Trophoblast cell (in vitro differentiated cells and primary cell): ENCODE data around the gene TPST1.
A peak's percentile ranks its signal among the peaks of the same experiment; 100 is the strongest.

Experiments used
- DNase-seq, 2 donors: peaks; one replicate each; pipeline ENCODE4 v3.0.0-alpha.2; 2016
- H2AFZ ChIP-seq: 2 replicates; pipeline ENCODE4 v1.6.1; 2013; ENCODE audit warnings: low read length, moderate library complexity, mild to moderate bottlenecking; ENCODE audit not compliant: insufficient read depth, poor library complexity
- H2AK5ac ChIP-seq: 2 replicates; pipeline ENCODE4 v1.6.1; 2013; ENCODE audit warnings: mild to moderate bottlenecking, low read length
- H2BK120ac ChIP-seq: 2 replicates; pipeline ENCODE4 v1.6.1; 2013; ENCODE audit warnings: low read length, mild to moderate bottlenecking, moderate library complexity; ENCODE audit not compliant: insufficient read depth, poor library complexity
- H2BK12ac ChIP-seq: 2 replicates; pipeline ENCODE4 v1.6.1; 2013; ENCODE audit warnings: mild to moderate bottlenecking, low read length, moderate library complexity
- H2BK5ac ChIP-seq: 2 replicates; pipeline ENCODE4 v1.6.1; 2013; ENCODE audit warnings: low read length, low read depth, moderate library complexity, mild to moderate bottlenecking; ENCODE audit not compliant: poor library complexity
- H3K14ac ChIP-seq: 2 replicates; pipeline ENCODE4 v1.6.1; 2013; ENCODE audit warnings: mild to moderate bottlenecking, low read length
- H3K18ac ChIP-seq: 2 replicates; pipeline ENCODE4 v1.6.1; 2013; ENCODE audit warnings: mild to moderate bottlenecking, low read length
- H3K23ac ChIP-seq: 2 replicates; pipeline ENCODE4 v1.6.1; 2013; ENCODE audit warnings: low read length
- H3K27ac ChIP-seq: 2 replicates; pipeline ENCODE4 v1.5.1; 2013; ENCODE audit warnings: low read depth, mild to moderate bottlenecking, inconsistent platforms, low read length, moderate library complexity
- H3K27me3 ChIP-seq: 2 replicates; pipeline ENCODE4 v1.6.1; 2013; ENCODE audit warnings: inconsistent platforms, mild to moderate bottlenecking, low read length, moderate library complexity; ENCODE audit not compliant: insufficient read depth
- H3K36me3 ChIP-seq, 2 experiments: 1 replicate in 1 of 2; 2 replicates in 1 of 2; pipeline ENCODE4 v1.6.1; 2013; ENCODE audit warnings: low read length in 2 of 2, mild to moderate bottlenecking in 2 of 2, moderate library complexity in 1 of 2; ENCODE audit not compliant: insufficient read depth in 2 of 2, control insufficient read depth in 1 of 2
- H3K4ac ChIP-seq: 2 replicates; pipeline ENCODE4 v1.6.1; 2013; ENCODE audit warnings: low read depth, mild to moderate bottlenecking, low read length, moderate library complexity
- H3K4me1 ChIP-seq, 2 experiments: 1 replicate in 1 of 2; 2 replicates in 1 of 2; pipeline ENCODE4 v1.6.1; 2013; ENCODE audit warnings: low read length in 2 of 2, mild to moderate bottlenecking in 2 of 2, moderate library complexity in 1 of 2; ENCODE audit not compliant: insufficient read depth in 2 of 2, control insufficient read depth in 1 of 2
- H3K4me2 ChIP-seq: 2 replicates; pipeline ENCODE4 v1.6.1; 2013; ENCODE audit warnings: inconsistent platforms, mild to moderate bottlenecking, low read length, moderate library complexity
- H3K4me3 ChIP-seq: 2 replicates; pipeline ENCODE4 v1.5.1; 2013; ENCODE audit warnings: mild to moderate bottlenecking, low read depth, low read length, inconsistent platforms
- H3K79me1 ChIP-seq: one replicate; pipeline ENCODE4 v1.6.1; 2013; ENCODE audit warnings: low read length
- H3K79me2 ChIP-seq: 2 replicates; pipeline ENCODE4 v1.6.1; 2013; ENCODE audit warnings: low read length, mild to moderate bottlenecking; ENCODE audit not compliant: control insufficient read depth, insufficient read depth, poor library complexity
- H3K9ac ChIP-seq: 2 replicates; pipeline ENCODE4 v1.6.1; 2013; ENCODE audit warnings: mild to moderate bottlenecking, low read length
- H3K9me3 ChIP-seq: 2 replicates; pipeline ENCODE4 v1.6.1; 2013; ENCODE audit warnings: low read depth, mild to moderate bottlenecking, control low read depth, inconsistent platforms, low read length; ENCODE audit not compliant: insufficient read depth
- H4K12ac ChIP-seq: 2 replicates; pipeline ENCODE4 v1.6.1; 2013; ENCODE audit warnings: low read depth, mild to moderate bottlenecking, low read length, moderate library complexity
- H4K8ac ChIP-seq: 2 replicates; pipeline ENCODE4 v1.6.1; 2013; ENCODE audit warnings: low read depth, mild to moderate bottlenecking, low read length, moderate library complexity
- H4K91ac ChIP-seq: one replicate; pipeline ENCODE4 v1.6.1; 2013; ENCODE audit warnings: low read depth, mild to moderate bottlenecking, low read length, moderate library complexity
- WGBS: extraction: QIAGEN DNeasy Blood & Tissue Kit; methylation state at CpG from one replicate; pipeline ENCODE4 v1.1.7; 2013; ENCODE audit warnings: missing lambda C conversion rate; ENCODE audit not compliant: insufficient read length, insufficient coverage; ENCODE audit errors: extremely low coverage; 5-methylcytosine and 5-hydroxymethylcytosine counted together

The TPST1 gene

DNA sequence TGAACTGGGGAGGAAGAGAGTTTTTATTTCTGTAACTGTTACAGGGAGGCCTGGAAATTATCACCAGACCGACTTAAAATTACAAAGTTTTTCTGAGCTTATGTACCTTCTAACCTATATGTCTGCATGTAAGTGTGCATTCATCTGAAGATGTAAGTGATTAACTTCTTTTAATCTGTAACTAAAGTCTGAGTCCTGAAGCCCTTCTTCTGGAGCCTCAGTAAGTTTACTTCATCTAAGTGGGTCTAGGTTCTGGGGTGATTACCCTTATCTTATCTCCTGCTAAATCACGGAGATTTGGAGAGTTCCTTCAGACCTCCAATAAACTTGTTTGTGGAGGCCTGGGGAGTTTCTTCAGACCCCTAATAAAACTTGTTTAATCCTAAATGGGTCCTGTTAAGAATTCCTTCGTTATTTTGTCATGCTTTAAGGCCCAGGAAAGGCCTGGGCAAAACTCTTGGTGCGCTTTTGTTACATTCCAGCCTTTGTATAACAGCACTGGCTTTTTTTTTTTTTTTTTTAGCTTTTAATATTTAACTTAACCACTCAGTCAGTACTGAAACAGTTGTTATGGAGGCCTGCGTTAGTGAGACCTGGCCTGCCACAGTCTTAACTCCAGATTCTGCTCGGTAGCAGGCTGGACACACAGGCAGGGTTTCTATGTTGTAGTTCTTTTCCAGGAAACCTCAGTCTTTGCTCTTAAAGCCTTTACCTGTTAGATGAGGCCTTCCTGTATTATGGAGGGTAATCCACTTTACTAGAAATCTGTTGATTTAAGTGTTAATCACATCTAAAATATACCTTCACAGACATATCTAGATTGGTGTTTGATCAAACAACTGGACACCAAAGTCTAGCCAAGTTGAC is 33.0 kb downstream of the TPST1 start:
- H3K9ac ChIP-seq, result no peak overlapping the region
- H3K4me1 ChIP-seq, result peaks cover 10 to 13% of the 10 kb centered on the region in 2 experiments
- H2AK5ac ChIP-seq, result no peak overlapping the region
- H3K27me3 ChIP-seq, result no peaks in the 10 kb centered on the region
- no peak overlapping the region for H2BK5ac ChIP-seq
- H3K9me3 ChIP-seq, result no peaks in the 10 kb centered on the region
- H3K4me2 ChIP-seq, result no peak overlapping the region
- no peak overlapping the region for H3K14ac ChIP-seq
- no peak overlapping the region for H4K12ac ChIP-seq
- WGBS, result no CpG with 5 or more reads among the region's 6 CpGs
- H3K79me2 ChIP-seq, result no peaks in the 10 kb centered on the region
- no peak overlapping the region for H3K23ac ChIP-seq
- no peak overlapping the region for H4K8ac ChIP-seq
- H3K79me1 ChIP-seq, result peaks cover 1% of the 10 kb centered on the region
- H2BK12ac ChIP-seq, result no peak overlapping the region
- no peak overlapping the region for H3K4ac ChIP-seq
- H3K4me3 ChIP-seq, result no peak overlapping the region
- H3K36me3 ChIP-seq, result peaks cover 4% of the 10 kb centered on the region in 2 experiments
- DNase-seq, result no peak
- peak overlapping the region; percentile 81 for H3K27ac ChIP-seq
- H3K18ac ChIP-seq, result no peak overlapping the region
- H4K91ac ChIP-seq, result peak overlapping the region; percentile 51
- H2AFZ ChIP-seq, result no peak overlapping the region
- H2BK120ac ChIP-seq, result no peak overlapping the region

DNA sequence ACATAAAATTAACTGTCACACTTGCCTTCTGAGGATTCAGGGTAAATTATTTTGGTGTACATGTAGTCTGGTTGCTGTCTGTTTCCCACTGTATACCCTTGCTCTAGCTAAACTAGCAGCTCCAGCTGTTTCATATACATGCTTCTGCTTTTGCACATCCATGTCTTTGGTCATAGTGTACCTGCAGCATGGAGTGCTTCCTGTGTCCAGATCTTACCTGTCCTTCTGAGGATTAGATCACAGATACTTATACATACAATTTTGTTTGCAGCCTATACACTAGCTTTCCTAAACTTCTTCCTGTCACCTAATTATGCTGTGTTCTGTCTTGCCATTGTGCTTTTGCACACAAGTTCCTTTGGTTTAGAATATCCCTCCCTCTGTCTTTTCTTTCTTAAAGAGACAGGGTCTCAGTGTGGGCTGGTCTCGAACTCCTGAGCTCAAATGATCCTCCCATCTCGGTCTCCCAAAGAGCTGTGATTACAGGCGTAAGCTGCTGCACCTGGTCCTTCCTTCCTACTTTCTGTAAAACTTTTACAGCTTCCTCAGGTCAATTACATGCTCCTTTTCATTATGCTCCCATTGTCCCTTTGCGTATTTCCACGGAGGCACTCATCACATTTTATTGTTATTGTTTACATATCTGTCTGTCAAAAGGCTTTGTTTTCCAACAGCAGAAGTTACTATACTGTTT is 33.8 kb downstream of the TPST1 start:
- no peak overlapping the region for H3K18ac ChIP-seq
- no peak overlapping the region for H3K4ac ChIP-seq
- peaks cover 6 to 10% of the 10 kb centered on the region in 2 experiments for H3K4me1 ChIP-seq
- no peak overlapping the region for H4K8ac ChIP-seq
- no peak overlapping the region for H2BK12ac ChIP-seq
- H3K79me1 ChIP-seq, result peaks cover 1% of the 10 kb centered on the region
- peak overlapping the region; percentile 58 for H3K27ac ChIP-seq
- no peak overlapping the region for H3K14ac ChIP-seq
- no peaks in the 10 kb centered on the region for H3K27me3 ChIP-seq
- H3K9ac ChIP-seq, result no peak overlapping the region
- H3K4me2 ChIP-seq, result no peak overlapping the region
- no peak overlapping the region for H4K12ac ChIP-seq
- no peak for DNase-seq
- no peaks in the 10 kb centered on the region for H3K9me3 ChIP-seq
- no peak overlapping the region for H4K91ac ChIP-seq
- H3K23ac ChIP-seq, result no peak overlapping the region
- H3K79me2 ChIP-seq, result no peaks in the 10 kb centered on the region
- no peak overlapping the region for H2BK120ac ChIP-seq
- no peak overlapping the region for H2AK5ac ChIP-seq
- WGBS, result no CpG with 5 or more reads among the region's 5 CpGs
- peaks cover 4% of the 10 kb centered on the region in 2 experiments for H3K36me3 ChIP-seq
- no peak overlapping the region for H2AFZ ChIP-seq
- H3K4me3 ChIP-seq, result no peak overlapping the region
- no peak overlapping the region for H2BK5ac ChIP-seq

DNA sequence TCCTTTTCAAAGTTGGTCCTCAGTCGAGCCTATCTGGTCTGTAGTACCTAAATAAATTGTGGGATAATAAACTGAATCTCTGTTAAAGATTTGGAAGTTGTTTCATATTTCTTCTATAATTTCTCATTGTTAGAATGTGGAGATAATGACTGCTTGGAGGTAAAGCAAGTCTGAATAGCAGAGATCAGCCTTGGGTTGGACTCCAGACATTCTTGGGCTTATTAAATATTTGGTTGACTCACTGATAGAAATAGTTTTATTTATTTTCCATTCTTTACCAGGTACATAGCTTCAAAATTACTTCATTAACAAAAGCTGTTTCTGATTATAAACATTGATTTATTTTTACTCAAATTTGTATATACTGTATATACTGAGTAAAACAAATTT is 34.3 kb downstream of the TPST1 start:
- DNase-seq, result no peak
- Histone ChIP-seq H3K4me1 (peaks cover 5 to 10% of the 10 kb centered on the region in 2 experiments), H3K18ac (no peak overlapping the region), H3K9ac (no peak overlapping the region), H2BK12ac (no peak overlapping the region), H3K4me2 (no peak overlapping the region), H2BK5ac (no peak overlapping the region), H3K4ac (no peak overlapping the region), H2BK120ac (no peak overlapping the region), H3K14ac (no peak overlapping the region), H2AFZ (no peak overlapping the region), H3K9me3 (no peaks in the 10 kb centered on the region), H2AK5ac (no peak overlapping the region), H3K27ac (no peak overlapping the region), H3K27me3 (no peaks in the 10 kb centered on the region), H3K4me3 (no peak overlapping the region), H3K79me1 (peaks cover 1% of the 10 kb centered on the region), H3K23ac (no peak overlapping the region), H4K12ac (no peak overlapping the region), H4K91ac (no peak overlapping the region), H3K36me3 (peaks cover 4% of the 10 kb centered on the region in 2 experiments), H4K8ac (no peak overlapping the region), H3K79me2 (no peaks in the 10 kb centered on the region)
- WGBS, result no CpG with 5 or more reads among the region's 1 CpG

DNA sequence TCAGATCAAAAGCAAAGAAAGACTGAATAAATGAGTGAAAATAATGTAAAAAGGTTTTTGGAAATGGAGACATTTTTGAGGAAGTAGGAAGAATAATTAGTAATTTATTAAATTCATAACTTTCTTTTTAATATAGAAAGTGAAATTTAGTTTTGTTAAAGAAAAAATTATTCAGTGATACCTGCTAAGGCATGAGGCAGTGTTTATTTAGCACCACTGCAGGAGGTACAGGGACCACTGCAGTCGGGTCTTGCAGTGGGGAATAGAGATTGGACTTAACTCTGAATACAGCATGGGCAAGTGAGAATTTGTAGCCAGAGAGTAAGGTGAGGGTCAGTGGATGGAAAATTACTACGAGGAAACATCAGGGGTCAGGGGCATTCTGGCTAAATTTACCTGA is 39.9 kb downstream of the TPST1 start:
- H2BK12ac ChIP-seq, result no peak overlapping the region

More for the DNA sequence above, 39.9 kb downstream of the TPST1 start:
- Histone ChIP-seq H3K79me1 (no peaks in the 10 kb centered on the region), H3K18ac (no peak overlapping the region), H3K27ac (no peak overlapping the region), H2BK5ac (no peak overlapping the region), H3K79me2 (no peaks in the 10 kb centered on the region), H2AK5ac (no peak overlapping the region), H3K36me3 (peaks cover 5 to 10% of the 10 kb centered on the region in 2 experiments), H2BK120ac (no peak overlapping the region), H3K9ac (no peak overlapping the region), H3K4me3 (no peak overlapping the region), H4K91ac (no peak overlapping the region), H3K27me3 (no peaks in the 10 kb centered on the region), H3K4ac (no peak overlapping the region), H3K4me1 (no peaks in the 10 kb centered on the region), H3K4me2 (no peak overlapping the region), H3K14ac (no peak overlapping the region), H3K23ac (no peak overlapping the region), H2AFZ (no peak overlapping the region), H4K8ac (no peak overlapping the region), H4K12ac (no peak overlapping the region), H3K9me3 (no peaks in the 10 kb centered on the region)
- no peak for DNase-seq
- no CpG with 5 or more reads among the region's 2 CpGs for WGBS
